ENCODE data around the gene WDR37.
A peak's percentile ranks its signal among the peaks of the same experiment; 100 is the strongest.
"Not testable (repeated sequence)": the region's sequence is repeated elsewhere in the genome, so short reads cannot be mapped to it uniquely, and the experiment has no call there.

WDR37 gene

DNA sequence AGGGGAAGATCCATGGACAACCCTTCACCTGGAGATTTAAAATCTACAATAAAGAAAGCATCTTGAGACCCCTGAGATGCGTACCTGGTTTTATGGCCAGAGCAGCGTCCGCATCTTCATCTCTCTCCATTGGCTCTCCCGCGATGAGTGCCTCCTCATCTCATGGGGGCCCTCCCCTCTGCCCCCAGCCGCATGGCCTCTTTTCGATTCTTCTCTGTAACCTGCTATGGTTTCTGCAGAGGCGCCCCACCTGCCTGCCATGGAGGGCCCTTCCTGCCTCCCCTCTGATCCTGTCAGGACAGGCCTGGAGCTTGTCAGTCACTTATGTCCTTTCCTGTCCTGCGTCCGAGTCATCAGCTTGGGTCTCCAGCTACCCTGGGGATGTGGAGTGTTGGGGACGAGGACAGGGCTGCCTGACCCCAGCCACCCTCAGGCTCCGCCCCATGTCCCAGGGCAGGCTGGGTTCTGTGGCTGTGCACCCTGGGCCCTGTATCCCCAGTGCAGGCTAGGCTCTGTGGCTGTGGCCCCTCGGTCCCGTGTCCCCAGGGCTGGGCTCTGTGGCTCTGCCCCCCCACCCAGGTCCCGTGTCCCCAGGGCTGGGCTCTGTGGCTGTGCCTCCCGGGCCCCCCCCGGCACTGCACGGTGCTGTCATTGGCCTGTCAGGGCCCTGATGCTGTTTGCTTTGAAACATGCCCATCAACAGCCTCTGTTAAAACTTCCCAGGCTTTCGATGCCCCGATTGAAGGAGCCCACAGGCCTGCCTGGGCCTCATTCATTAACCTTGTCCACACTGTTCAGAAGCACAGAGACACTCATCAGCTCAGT is 99.8 kb downstream of the WDR37 start:
- DNase-seq: no peak

DNA sequence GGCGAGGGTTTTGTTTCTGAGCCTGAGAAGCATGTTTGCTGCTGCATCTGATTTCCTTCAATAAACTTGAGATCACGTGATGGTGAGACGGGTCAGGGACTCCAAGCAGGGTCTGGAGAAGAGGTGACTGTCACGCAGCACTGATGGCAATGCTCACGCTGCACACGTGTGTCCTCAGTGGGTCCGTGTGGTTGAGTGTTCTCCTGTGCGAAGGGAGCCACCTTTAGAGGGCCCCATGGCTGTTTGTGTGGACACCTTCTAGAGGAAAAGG is 100.4 kb downstream of the WDR37 start:
- no peak for DNase-seq

- DNase-seq: no peak
Measured at GRCh38 chr10:1156921-1157614, 100.9 kb downstream of the WDR37 start.

DNA sequence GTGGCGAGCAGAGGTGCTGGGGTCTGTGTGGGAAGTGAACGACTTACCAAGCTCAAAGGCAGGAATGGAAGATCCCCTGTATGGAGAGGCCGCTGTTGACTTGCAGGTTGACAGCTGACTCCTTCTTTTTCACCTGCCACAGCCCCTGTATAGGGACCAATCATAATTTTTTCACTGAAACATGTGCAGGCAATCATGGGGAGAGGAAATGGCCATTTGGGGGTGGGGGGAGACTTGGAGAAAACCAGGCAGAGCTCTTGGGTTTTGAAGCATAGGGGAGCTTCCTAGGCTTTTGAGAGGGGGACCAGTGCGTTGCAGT is 101.4 kb downstream of the WDR37 start:
- DNase-seq: no peak

DNA sequence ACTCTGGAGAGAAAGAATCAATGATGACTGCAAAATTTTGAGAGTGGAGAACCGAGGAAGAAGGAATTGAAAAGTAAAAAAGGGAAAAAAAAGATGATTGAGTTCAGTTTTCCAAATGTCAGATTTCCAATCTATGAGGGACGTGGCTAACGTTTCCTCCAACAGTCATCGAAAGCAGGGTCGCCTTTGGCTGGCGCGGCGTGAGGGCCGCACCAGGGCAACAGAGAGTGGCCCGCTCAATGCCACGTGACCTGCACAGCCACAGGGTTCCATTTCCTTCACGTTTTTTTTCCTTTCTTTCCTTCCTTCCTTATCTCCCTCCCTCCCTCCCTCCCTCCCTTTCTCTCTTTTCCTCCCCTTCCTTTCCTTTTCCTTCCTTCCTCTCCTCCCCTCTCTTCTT is 101.9 kb downstream of the WDR37 start:
- DNase-seq: no peak

DNA sequence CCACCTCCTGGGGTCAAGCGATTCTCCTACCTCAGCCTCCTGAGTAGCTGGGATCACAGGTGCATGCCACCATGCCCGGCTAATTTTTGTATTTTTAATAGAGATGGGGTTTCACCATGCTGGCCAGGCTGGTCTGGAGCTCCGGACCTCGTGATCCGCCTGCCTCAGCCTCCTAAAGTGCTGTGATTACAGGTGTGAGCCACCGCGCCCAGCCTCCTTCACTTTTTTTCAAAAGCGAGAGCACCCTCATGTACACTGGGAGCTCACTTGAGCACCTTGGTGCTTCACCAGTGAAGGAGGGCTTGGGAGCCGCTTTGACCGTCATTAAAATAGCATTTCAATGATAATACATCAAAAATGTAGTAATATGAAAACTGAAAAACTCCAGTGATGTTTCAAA is 102.4 kb downstream of the WDR37 start:
- not testable (repeated sequence) for DNase-seq

DNA sequence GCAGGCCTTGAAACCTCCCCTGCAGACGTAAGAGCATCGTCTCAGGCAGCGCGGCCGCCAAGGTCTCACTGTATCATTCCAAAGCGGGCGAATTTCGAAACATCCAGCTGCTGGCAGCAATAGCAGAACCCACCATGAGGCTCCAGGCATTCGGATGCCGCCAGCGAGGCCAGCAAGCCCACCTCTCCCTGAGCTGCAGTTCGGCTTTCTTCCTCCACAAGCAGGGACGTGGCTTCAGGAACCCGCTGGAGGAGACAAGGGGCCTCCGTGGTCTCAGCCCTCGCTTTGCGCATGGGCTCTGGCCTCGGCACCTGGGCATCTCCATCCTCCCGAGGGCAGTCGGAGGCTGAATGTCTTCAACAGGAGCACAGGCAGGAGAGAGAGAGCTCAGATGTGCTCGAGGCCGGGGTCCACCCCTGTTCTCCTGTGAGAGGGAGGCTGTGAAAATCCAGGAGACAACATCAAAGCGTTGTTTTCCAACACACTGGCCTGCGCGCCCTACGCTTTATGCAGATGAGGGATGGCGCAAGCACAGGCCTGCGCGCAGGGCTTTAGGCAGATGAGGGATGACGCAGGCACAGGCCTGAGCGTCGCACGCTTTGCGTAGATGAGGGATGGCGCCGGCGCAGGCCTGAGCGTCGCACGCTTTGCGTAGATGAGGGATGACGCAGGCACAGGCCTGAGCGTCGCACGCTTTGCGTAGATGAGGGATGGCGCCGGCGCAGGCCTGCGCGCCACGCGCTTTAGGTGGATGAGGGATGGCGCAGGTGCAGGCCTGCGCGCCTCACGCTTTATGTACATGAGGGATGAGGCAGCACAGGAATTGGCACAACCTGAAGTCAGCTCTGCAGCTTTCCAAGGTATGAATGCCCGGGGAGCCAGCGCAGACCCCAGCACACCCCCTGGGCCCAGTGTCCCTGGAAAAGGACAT is 103.2 kb downstream of the WDR37 start:
- peak in 1 of 2 experiments; percentile 6 for DNase-seq

- DNase-seq: no peak
Measured at GRCh38 chr10:1160561-1161314, 104.6 kb downstream of the WDR37 start.

GRCh38 chr10:1161315-1161673 is 105.1 kb downstream of the WDR37 start:
- DNase-seq: not testable (repeated sequence)

DNA sequence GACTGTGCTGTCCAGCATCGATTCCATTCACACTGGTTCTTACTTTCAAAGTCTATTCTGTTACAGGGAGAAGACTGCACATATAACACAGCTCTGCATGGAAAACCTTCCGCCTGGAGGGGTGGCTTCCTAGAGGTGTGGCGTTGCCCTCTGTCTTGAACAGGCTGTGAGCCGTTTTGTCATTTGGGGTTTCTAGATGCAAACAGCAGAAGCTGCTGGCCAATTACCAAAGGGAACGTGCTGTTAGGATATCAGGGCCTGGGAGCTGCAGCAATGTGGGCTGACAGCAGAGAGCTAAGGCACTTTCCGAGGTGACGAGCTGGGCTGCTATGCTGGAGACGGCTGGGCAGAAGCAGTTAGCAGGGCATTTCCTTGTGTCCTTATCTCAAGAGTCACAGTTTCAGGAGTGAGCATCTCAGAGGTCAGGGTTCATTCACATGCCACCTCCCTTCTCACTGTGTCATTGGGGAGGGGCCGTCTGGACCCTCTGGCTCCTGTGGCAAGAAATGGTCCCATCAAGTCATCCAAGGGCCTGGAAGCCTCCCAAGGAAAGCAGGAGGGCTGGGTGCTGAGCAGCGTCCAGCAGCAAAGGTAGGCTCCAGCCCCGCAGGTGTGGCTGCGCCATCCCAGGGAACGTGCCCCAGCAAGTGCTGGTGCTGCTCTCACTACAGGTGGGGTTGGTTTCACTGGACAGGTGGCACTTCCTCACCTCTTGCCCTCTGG is 106.5 kb downstream of the WDR37 start:
- DNase-seq: no peak

GRCh38 chr10:1163204-1163660 is 107.0 kb downstream of the WDR37 start:
- no peak for DNase-seq

GRCh38 chr10:1163831-1164230 is 107.6 kb downstream of the WDR37 start:
- no peak for DNase-seq

GRCh38 chr10:1166101-1166827 is 110.1 kb downstream of the WDR37 start:
- no peak for DNase-seq

- DNase-seq: no peak
Measured at GRCh38 chr10:1166828-1167275, 110.7 kb downstream of the WDR37 start.

DNA sequence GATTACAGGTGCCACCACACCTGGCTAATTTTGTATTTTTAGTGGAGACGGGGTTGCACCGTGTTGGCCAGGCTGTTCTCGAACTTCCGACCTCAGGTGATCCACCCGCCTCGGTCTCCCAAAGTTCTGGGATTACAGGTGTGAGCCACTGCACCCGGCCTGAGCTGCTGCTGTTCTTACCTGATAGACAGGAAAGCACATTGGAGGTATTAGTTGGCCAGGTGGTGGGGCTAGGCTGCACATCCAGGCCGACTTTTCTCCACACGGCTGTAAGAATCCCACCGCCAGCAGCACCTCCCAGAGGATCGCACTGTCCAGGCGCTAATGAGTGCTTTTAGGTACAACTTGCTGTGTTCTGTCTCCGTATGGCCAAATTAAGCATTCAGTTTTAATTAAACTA is 112.6 kb downstream of the WDR37 start:
- no peak for DNase-seq

DNA sequence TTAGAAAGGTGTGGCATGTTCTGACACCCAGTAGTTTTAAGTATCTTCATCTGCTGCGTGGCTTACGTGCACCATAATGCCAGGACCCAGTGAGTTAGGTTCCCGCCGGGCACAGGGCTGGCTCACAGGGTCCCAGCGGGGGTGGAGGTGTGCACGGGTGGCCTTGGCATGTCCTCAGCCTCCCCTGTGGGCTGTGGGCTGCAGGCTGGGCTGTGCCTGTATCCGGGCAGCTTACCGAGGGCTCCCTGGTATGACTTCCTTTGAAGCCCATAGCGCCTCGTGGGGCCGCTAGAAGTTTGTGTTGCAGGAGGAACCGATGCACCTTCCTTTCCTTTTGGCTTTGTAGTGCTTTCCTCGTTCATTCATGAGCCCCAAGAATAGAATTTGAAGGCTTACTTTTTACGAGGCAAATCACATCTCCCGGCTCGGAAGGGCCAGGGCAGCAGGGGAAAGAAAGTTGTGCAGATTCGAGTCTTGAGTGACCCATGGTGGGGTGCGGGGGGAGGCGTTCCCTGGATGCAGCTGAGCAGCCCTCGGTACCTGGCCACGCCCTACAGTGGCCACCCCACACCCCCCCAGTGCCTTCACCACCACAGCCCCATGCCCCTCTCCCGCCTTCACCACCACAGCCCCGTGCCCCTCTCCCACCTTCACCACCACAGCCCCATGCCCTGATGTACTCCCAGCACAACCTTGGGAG is 113.2 kb downstream of the WDR37 start:
- DNase-seq: no peak

DNA sequence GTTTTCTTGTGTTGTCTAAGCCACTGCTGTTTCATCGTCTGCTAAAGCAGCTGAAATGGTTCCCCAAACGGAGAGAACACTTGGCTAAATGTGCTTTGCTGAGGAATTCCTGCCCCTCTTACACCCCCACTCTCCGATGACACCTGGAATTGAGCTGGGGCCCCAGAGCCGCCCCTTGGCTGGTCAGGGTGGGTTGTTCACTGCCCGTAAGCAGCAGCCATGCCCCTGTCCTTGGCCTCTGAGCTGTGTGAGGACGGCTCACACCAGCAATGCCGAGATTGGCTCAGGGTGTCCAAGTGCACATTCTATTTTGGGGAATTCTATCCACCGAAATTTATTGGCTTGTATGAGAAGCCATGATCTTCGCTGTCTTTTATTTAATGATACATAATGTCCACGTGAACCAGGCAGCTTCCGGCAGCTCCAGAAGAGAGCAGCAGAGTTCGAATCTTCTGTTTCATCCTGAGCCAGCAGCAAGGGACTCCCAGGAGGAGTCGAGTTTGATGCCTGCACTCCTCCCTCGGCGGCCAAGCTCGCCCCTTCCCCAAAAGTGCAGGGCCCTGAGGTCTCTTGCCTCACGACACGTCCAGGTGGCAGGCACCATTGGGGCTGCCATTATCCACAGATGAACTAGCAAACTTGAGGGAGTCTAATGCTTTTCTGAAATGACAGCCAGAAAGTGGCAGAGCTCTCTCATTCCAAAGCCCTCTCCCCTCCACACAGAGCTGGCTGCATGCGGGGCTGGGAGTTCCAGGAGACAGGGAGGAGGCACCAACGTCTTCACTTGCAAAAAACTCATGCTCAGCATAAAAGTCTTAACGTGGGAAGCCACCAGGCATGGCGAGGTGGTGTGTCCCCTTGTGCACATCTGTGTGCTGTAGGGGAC is 114.0 kb downstream of the WDR37 start:
- DNase-seq: no peak

GRCh38 chr10:1170867-1171180 is 114.6 kb downstream of the WDR37 start:
- no peak for DNase-seq

- no peak for DNase-seq
Measured at GRCh38 chr10:1171182-1171581, 115.0 kb downstream of the WDR37 start.

DNA sequence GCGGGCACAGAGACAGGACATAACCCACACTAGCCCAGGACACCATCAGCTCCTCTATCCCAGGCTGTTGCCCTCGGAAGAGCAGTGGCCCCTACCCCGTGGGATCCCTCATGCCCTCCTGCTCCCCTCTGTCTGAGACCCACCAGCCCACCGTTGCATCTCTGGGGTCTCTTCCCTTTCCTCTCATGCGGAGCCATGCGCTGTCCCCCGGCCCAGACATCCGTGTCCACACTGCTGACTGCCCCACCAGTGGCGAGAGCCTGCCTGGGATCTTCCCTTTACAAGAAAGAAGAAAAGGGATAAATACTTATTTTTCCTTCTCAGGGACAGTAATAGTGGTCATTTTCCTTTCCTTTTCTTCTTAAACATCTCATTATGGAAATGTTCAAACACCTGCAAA is 115.4 kb downstream of the WDR37 start:
- DNase-seq: no peak

All from activated T-cell treated with anti-CD3 and anti-CD28 coated beads, Interleukin-2, amount 50 U/mL, for 48 hours (primary cell).